Activated gamma-delta T cell treated with Interleukin-2 at 50 U/mL for 16 hours (primary cell): Measurements from ENCODE around the gene MCEMP1.
A peak's percentile ranks its signal among the peaks of the same experiment; 100 is the strongest.

Source experiments
- DNase-seq: peaks from one replicate; pipeline ENCODE4 v3.0.0-alpha.2; 2020

MCEMP1 gene

GRCh38 chr19:7676854-7677253, at the start of gene MCEMP1:
Gene MCEMP1 (plus strand): TSS chr19:7677090. CDS start chr19:7677121, 31 bp downstream.
- no peak for DNase-seq

GRCh38 chr19:7627166-7627565, 49.7 kb upstream of the MCEMP1 start:
- no peak for DNase-seq

- no peak for DNase-seq
These were observed 48.1 kb upstream of the MCEMP1 start for GRCh38 chr19:7628589-7629311.

GRCh38 chr19:7629347-7630054, 47.4 kb upstream of the MCEMP1 start, which contains the start of the genes PET100 and XAB2:
Gene PET100 (plus strand): TSS chr19:7629793. CDS start chr19:7629834, 41 bp downstream.
Gene XAB2 (minus strand): TSS chr19:7629545. CDS start chr19:7629527, 18 bp downstream.
- peak; percentile 94 for DNase-seq

- DNase-seq, result no peak
These were observed 45.3 kb upstream of the MCEMP1 start for GRCh38 chr19:7631577-7631976.

GRCh38 chr19:7632340-7633203, 44.3 kb upstream of the MCEMP1 start:
- DNase-seq, result no peak

- no peak for DNase-seq
These were observed 43.2 kb upstream of the MCEMP1 start, which contains the start of gene PCP2 for GRCh38 chr19:7633698-7634097. Gene PCP2 (minus strand): TSS chr19:7633719. CDS start chr19:7633457, 262 bp downstream.

- no peak for DNase-seq
These were observed 41.2 kb upstream of the MCEMP1 start for GRCh38 chr19:7635670-7636069.

- DNase-seq, result no peak
These were observed 40.6 kb upstream of the MCEMP1 start for GRCh38 chr19:7636317-7636690.

GRCh38 chr19:7636691-7637373, 40.1 kb upstream of the MCEMP1 start, which contains the start of gene STXBP2:
Gene STXBP2 (plus strand): TSS chr19:7637110. CDS start chr19:7637150, 40 bp downstream.
- DNase-seq, result peak; percentile 93

- DNase-seq, result no peak
These were observed 39.3 kb upstream of the MCEMP1 start for GRCh38 chr19:7637374-7638256.

GRCh38 chr19:7638802-7639465, 38.0 kb upstream of the MCEMP1 start:
- no peak for DNase-seq

GRCh38 chr19:7639863-7640348, 37.0 kb upstream of the MCEMP1 start:
- no peak for DNase-seq

GRCh38 chr19:7640803-7641202, 36.1 kb upstream of the MCEMP1 start:
- DNase-seq, result no peak

- DNase-seq, result no peak
These were observed 35.3 kb upstream of the MCEMP1 start for GRCh38 chr19:7641290-7642276.

GRCh38 chr19:7642295-7643030, 34.4 kb upstream of the MCEMP1 start:
- DNase-seq, result no peak

- DNase-seq, result no peak
These were observed 33.9 kb upstream of the MCEMP1 start for GRCh38 chr19:7643031-7643415.
